HG03097 (cell line): ENCODE measurements around the gene RNPC3.
A peak's percentile ranks its signal among the peaks of the same experiment; 100 is the strongest.
"Not testable (repeated sequence)": the region's sequence is repeated elsewhere in the genome, so short reads cannot be mapped to it uniquely, and the experiment has no call there.

Experiments
- ATAC-seq: cut with Tn5 transposase; IDR thresholded peaks from one replicate; pipeline ENCODE4 v1.9.1; 2021; ENCODE audit not compliant: unreplicated experiment, low FRiP score

The RNPC3 gene

GRCh38 chr1:103560427-103560826 lies 34.9 kb downstream of the RNPC3 start:
- ATAC-seq = no peak

GRCh38 chr1:103561124-103561523 lies 35.6 kb downstream of the RNPC3 start:
- not testable (repeated sequence) for ATAC-seq

- ATAC-seq = peak; percentile 61
Observed at GRCh38 chr1:103561643-103562395, 36.3 kb downstream of the RNPC3 start.

GRCh38 chr1:103563056-103563455 lies 37.6 kb downstream of the RNPC3 start:
- no peak for ATAC-seq

- ATAC-seq = no peak
Observed at GRCh38 chr1:103569493-103569892, 44.0 kb downstream of the RNPC3 start.

GRCh38 chr1:103571289-103571688 lies 45.8 kb downstream of the RNPC3 start, which contains the start of gene AMY2B:
TSS of gene AMY2B (plus strand) at chr1:103571589. CDS start at chr1:103571603, 14 bp downstream.
- not testable (repeated sequence) for ATAC-seq

GRCh38 chr1:103576065-103576464 lies 50.6 kb downstream of the RNPC3 start:
- no peak for ATAC-seq

GRCh38 chr1:103576784-103577183 lies 51.3 kb downstream of the RNPC3 start:
- not testable (repeated sequence) for ATAC-seq

- ATAC-seq = no peak
Observed at GRCh38 chr1:103582464-103582863, 57.0 kb downstream of the RNPC3 start.

- ATAC-seq = no peak
Observed at GRCh38 chr1:103583887-103584286, 58.4 kb downstream of the RNPC3 start.

GRCh38 chr1:103584537-103584936 lies 59.0 kb downstream of the RNPC3 start:
- ATAC-seq = no peak

GRCh38 chr1:103602740-103603139 lies 77.2 kb downstream of the RNPC3 start:
- not testable (repeated sequence) for ATAC-seq
